ENCODE measurements around the gene MKNK2.

DNA sequence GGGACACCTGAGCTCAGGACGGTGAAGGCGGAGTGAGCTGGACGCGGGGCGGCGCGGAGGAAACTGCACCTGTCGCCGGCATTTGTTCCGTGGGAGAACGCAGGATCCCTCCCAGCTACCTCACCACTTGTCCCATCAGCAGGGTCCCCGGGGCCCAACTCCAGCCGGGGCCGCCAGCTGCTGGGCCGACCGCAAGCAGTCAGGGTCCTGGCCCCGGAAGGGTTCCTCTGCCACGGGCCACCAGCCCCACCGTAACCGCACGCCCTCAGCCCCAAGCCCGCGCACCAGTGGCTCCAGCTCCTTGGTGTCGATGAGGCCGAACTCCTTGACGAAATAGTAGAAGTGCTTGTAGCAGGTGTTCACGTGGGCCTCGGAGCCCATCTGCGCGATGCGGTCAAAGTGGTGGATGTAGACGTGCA is 25.5 kb upstream of the MKNK2 start:
- TF ChIP-seq YY1 (IDR thresholded peaks at IDR 0.05; ENCODE audit: insufficient read depth, insufficient read length): no peak
- no peak for TF ChIP-seq ZNF274 (IDR thresholded peaks at IDR 0.05; ENCODE audit: low read depth, low read length)
- TF ChIP-seq SUZ12 (IDR thresholded peaks at IDR 0.05; ENCODE audit: extremely low read depth, insufficient read depth, insufficient read length): no peak

Data from NT2/D1 (cell line).